BLaER1 (cell line): ENCODE measurements around the gene MIF.

Experiments
- H3K27ac ChIP-seq: shearing (Covaris generic); formaldehyde crosslinking; 2 replicates; pipeline ENCODE4 v1.8.1; 2022
- H3K27me3 ChIP-seq: shearing (Covaris generic); formaldehyde crosslinking; 2 replicates; pipeline ENCODE4 v1.8.1; 2022
- H3K36me3 ChIP-seq: shearing (Covaris generic); formaldehyde crosslinking; 2 replicates; pipeline ENCODE4 v1.8.1; 2022
- H3K4me1 ChIP-seq: shearing (Covaris generic); formaldehyde crosslinking; 2 replicates; pipeline ENCODE4 v1.8.1; 2022
- H3K4me2 ChIP-seq: shearing (Covaris generic); formaldehyde crosslinking; 2 replicates; pipeline ENCODE4 v1.8.1; 2022
- H3K4me3 ChIP-seq: shearing (Covaris generic); formaldehyde crosslinking; 2 replicates; pipeline ENCODE4 v1.8.1; 2022
- H3K9ac ChIP-seq: shearing (Covaris generic); formaldehyde crosslinking; 2 replicates; pipeline ENCODE4 v1.8.1; 2022
- H3K9me3 ChIP-seq: shearing (Covaris generic); formaldehyde crosslinking; 2 replicates; pipeline ENCODE4 v1.8.1; 2022
- H4K20me1 ChIP-seq: shearing (Covaris generic); formaldehyde crosslinking; 2 replicates; pipeline ENCODE4 v1.8.1; 2022
- Cebpa-rat ChIP-seq: shearing (Covaris generic); IDR thresholded peaks from 2 replicates; pipeline ENCODE4 v1.8.1; 2022

Gene MIF

GRCh38 chr22:23893945-23894709 lies at the start of gene MIF:
MIF (plus strand) TSS chr22:23894383; CDS start chr22:23894475, 92 bp downstream.
- H4K20me1 ChIP-seq: peaks cover 26% of the 10 kb centered on the region
- no peaks in the 10 kb centered on the region for H3K9me3 ChIP-seq
- H3K4me2 ChIP-seq: peak within 1 kb of the TSS; percentile 97
- no peak for TF ChIP-seq Cebpa-rat
- H3K9ac ChIP-seq: peak within 1 kb of the TSS; percentile 90
- H3K27ac ChIP-seq: peak within 1 kb of the TSS; percentile 91
- peaks cover 43% of the 10 kb centered on the region for H3K4me1 ChIP-seq
- peak within 1 kb of the TSS; percentile 85 for H3K4me3 ChIP-seq
- peaks cover 38% of the 10 kb centered on the region for H3K36me3 ChIP-seq
- H3K27me3 ChIP-seq: no peaks in the 10 kb centered on the region

DNA sequence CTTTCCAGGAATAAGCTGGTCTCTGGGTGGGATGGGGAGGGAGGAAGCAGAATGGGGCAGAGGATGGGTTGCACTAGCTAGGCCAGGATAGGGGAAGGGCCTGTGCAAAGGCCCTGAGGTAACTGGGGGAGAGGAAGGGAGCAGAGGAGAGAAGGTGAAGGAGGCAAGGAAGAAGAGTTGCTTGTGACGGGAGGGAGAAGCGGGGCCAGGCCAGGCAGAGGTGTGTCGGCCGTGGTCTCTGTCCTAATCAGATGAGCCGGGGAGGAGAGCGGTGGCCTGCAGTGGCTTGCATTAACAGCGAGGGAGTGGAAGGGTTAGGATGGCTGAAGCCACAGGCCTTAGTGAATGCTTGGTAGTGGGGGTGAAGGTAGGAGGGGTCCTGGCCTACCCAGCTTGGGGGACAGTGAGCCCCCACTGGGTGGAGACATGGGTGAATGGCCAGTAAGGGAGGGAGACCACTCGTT lies 49.4 kb upstream of the MIF start:
- Histone ChIP-seq H3K27ac (peak overlapping the region; percentile 97), H3K9ac (peak overlapping the region; percentile 78), H3K9me3 (no peaks in the 10 kb centered on the region), H3K4me1 (peaks cover 93% of the 10 kb centered on the region), H4K20me1 (no peaks in the 10 kb centered on the region), H3K4me3 (no peak overlapping the region), H3K4me2 (peak overlapping the region; percentile 89), H3K27me3 (no peaks in the 10 kb centered on the region), H3K36me3 (no peaks in the 10 kb centered on the region)
- TF ChIP-seq Cebpa-rat: no peak

GRCh38 chr22:23845265-23846080 lies 48.7 kb upstream of the MIF start:
- Histone ChIP-seq H3K27ac (peak overlapping the region; percentile 97), H3K4me1 (peaks cover 95% of the 10 kb centered on the region), H3K9ac (peak overlapping the region; percentile 78), H3K4me3 (no peak overlapping the region), H4K20me1 (no peaks in the 10 kb centered on the region), H3K36me3 (no peaks in the 10 kb centered on the region), H3K9me3 (no peaks in the 10 kb centered on the region), H3K27me3 (no peaks in the 10 kb centered on the region), H3K4me2 (peak overlapping the region; percentile 89)
- no peak for TF ChIP-seq Cebpa-rat

DNA sequence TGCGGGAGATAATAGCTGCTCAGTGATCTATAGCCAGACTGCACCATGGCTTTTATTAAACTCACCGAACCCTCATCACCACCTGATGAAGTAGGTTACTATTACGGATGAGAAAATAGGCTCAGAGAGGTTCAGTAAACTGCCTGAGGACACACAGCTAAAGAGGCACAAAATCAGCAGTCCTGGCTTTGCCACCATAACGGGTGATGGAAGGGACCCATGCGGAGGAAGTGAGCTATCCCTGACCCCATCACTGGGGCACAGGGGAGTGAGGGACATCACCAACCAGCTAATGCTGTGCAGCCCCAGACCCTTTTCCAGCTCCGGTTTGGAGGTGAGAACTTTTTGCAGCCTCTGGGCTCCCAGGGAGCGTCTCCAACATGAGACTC lies 48.1 kb upstream of the MIF start:
- peak overlapping the region; percentile 97 for H3K27ac ChIP-seq
- H3K27me3 ChIP-seq: no peaks in the 10 kb centered on the region
- H3K9ac ChIP-seq: peak overlapping the region; percentile 78
- no peaks in the 10 kb centered on the region for H3K9me3 ChIP-seq
- no peaks in the 10 kb centered on the region for H3K36me3 ChIP-seq
- no peak overlapping the region for H3K4me3 ChIP-seq
- peak overlapping the region; percentile 89 for H3K4me2 ChIP-seq
- no peaks in the 10 kb centered on the region for H4K20me1 ChIP-seq
- no peak for TF ChIP-seq Cebpa-rat
- peaks cover 100% of the 10 kb centered on the region for H3K4me1 ChIP-seq

DNA sequence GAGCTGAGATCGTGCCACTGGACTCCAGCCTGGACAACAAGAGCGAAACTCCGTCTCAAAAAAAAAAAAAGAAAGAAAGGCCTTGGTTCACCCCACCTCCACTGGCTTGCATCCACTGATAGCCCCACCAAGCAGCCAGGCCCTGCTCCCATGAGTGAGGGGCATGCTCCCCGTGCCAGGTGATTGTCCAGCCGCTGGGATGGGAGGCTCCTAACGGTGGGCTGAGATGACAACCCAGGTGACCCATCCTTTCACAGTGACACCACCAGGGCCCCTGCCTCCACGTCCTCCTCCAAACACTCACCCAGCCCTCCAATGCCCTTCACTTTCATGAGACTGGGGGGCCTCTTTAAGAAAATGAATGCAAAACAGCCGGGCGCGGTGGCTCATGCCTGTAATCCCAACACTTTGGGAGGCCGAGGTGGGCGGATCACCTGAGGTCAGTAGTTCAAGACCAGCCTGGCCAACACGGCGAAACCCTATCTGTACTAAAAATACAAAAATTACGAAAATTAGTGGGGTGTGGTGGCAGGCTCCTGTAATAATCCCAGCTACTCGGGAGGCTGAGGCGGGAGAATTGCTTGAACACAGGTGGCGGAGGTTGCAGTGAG lies 46.8 kb upstream of the MIF start:
- H3K27ac ChIP-seq: peak overlapping the region; percentile 97

GRCh38 chr22:23847991-23848864 lies 46.0 kb upstream of the MIF start:
- no peak overlapping the region for H3K4me3 ChIP-seq
- H3K9me3 ChIP-seq: no peaks in the 10 kb centered on the region
- H3K9ac ChIP-seq: peak overlapping the region; percentile 78
- H3K27me3 ChIP-seq: no peaks in the 10 kb centered on the region
- no peak for TF ChIP-seq Cebpa-rat
- H4K20me1 ChIP-seq: no peaks in the 10 kb centered on the region
- peak overlapping the region; percentile 89 for H3K4me2 ChIP-seq
- H3K27ac ChIP-seq: peak overlapping the region; percentile 97
- peaks cover 85% of the 10 kb centered on the region for H3K4me1 ChIP-seq
- H3K36me3 ChIP-seq: no peaks in the 10 kb centered on the region

More for the DNA sequence above, 46.8 kb upstream of the MIF start:
- no peaks in the 10 kb centered on the region for H3K9me3 ChIP-seq
- no peaks in the 10 kb centered on the region for H3K36me3 ChIP-seq
- H3K4me1 ChIP-seq: peaks cover 93% of the 10 kb centered on the region
- H3K4me3 ChIP-seq: no peak overlapping the region
- H4K20me1 ChIP-seq: no peaks in the 10 kb centered on the region
- no peak for TF ChIP-seq Cebpa-rat
- H3K27me3 ChIP-seq: no peaks in the 10 kb centered on the region
- peak overlapping the region; percentile 78 for H3K9ac ChIP-seq
- peak overlapping the region; percentile 89 for H3K4me2 ChIP-seq

- H3K27me3 ChIP-seq: no peaks in the 10 kb centered on the region
- no peaks in the 10 kb centered on the region for H3K36me3 ChIP-seq
- H4K20me1 ChIP-seq: no peaks in the 10 kb centered on the region
- TF ChIP-seq Cebpa-rat: no peak
- H3K9me3 ChIP-seq: no peaks in the 10 kb centered on the region
- peaks cover 74% of the 10 kb centered on the region for H3K4me1 ChIP-seq
- peak overlapping the region; percentile 54; the same call in 1 of the 2 replicates for H3K4me3 ChIP-seq
- peak overlapping the region; percentile 78 for H3K9ac ChIP-seq
- peak overlapping the region; percentile 97 for H3K27ac ChIP-seq
- peak overlapping the region; percentile 89 for H3K4me2 ChIP-seq
These were observed 44.9 kb upstream of the MIF start for GRCh38 chr22:23849009-23850006.

- Histone ChIP-seq H3K4me3 (no peak overlapping the region), H3K9ac (no peak overlapping the region), H4K20me1 (no peaks in the 10 kb centered on the region), H3K9me3 (no peaks in the 10 kb centered on the region), H3K36me3 (no peaks in the 10 kb centered on the region), H3K27me3 (no peaks in the 10 kb centered on the region), H3K27ac (no peak overlapping the region), H3K4me2 (peak overlapping the region; percentile 89), H3K4me1 (peaks cover 65% of the 10 kb centered on the region)
- TF ChIP-seq Cebpa-rat: no peak
These were observed 44.0 kb upstream of the MIF start for GRCh38 chr22:23850136-23850611.
